ENCODE measurements around the gene SRPX2.
A peak's percentile ranks its signal among the peaks of the same experiment; 100 is the strongest.

SRPX2 gene

GRCh38 chrX:100635989-100636320 lies 8.0 kb upstream of the SRPX2 start:
- peak overlapping the region; percentile 58 for H3K27ac ChIP-seq (ENCODE audit: low read length)
- no peaks in the 10 kb centered on the region for H3K27me3 ChIP-seq (ENCODE audit: control insufficient read depth, insufficient read depth, low read length)
- H3K4me3 ChIP-seq (ENCODE audit: low read length), result peak overlapping the region; percentile 66
- peak overlapping the region; percentile 85 for H3K9ac ChIP-seq (ENCODE audit: low read length)
- H3K4me1 ChIP-seq (ENCODE audit: control insufficient read depth, low read depth, low read length), result peaks cover 17% of the 10 kb centered on the region
- H3K9me3 ChIP-seq (ENCODE audit: control insufficient read depth, low read depth, low read length), result no peaks in the 10 kb centered on the region
- H3K36me3 ChIP-seq (ENCODE audit: control insufficient read depth, low read depth, low read length), result peaks cover 38% of the 10 kb centered on the region

GRCh38 chrX:100636321-100636991 lies 7.5 kb upstream of the SRPX2 start, which contains the start of gene TSPAN6:
TSS of gene TSPAN6 (minus strand) at chrX:100636806. CDS start at chrX:100636694, 112 bp downstream.
- H3K9ac ChIP-seq (ENCODE audit: low read length), result peak within 1 kb of the TSS; percentile 85
- no peaks in the 10 kb centered on the region for H3K27me3 ChIP-seq (ENCODE audit: control insufficient read depth, insufficient read depth, low read length)
- H3K27ac ChIP-seq (ENCODE audit: low read length), result peak within 1 kb of the TSS; percentile 67
- H3K36me3 ChIP-seq (ENCODE audit: control insufficient read depth, low read depth, low read length), result peaks cover 33% of the 10 kb centered on the region
- H3K4me1 ChIP-seq (ENCODE audit: control insufficient read depth, low read depth, low read length), result peaks cover 17% of the 10 kb centered on the region
- H3K4me3 ChIP-seq (ENCODE audit: low read length), result peak within 1 kb of the TSS; percentile 66
- no peaks in the 10 kb centered on the region for H3K9me3 ChIP-seq (ENCODE audit: control insufficient read depth, low read depth, low read length)

GRCh38 chrX:100642290-100642689 lies 1.7 kb upstream of the SRPX2 start:
- H3K9me3 ChIP-seq (ENCODE audit: control insufficient read depth, low read depth, low read length), result no peaks in the 10 kb centered on the region
- no peak overlapping the region for H3K4me3 ChIP-seq (ENCODE audit: low read length)
- no peaks in the 10 kb centered on the region for H3K27me3 ChIP-seq (ENCODE audit: control insufficient read depth, insufficient read depth, low read length)
- no peak overlapping the region for H3K27ac ChIP-seq (ENCODE audit: low read length)
- no peaks in the 10 kb centered on the region for H3K36me3 ChIP-seq (ENCODE audit: control insufficient read depth, low read depth, low read length)
- no peak overlapping the region for H3K9ac ChIP-seq (ENCODE audit: low read length)
- peaks cover 10% of the 10 kb centered on the region for H3K4me1 ChIP-seq (ENCODE audit: control insufficient read depth, low read depth, low read length)

GRCh38 chrX:100643212-100643611 lies 787 bp upstream of the SRPX2 start:
- Histone ChIP-seq H3K9me3 (ENCODE audit: control insufficient read depth, low read depth, low read length) (no peaks in the 10 kb centered on the region), H3K36me3 (ENCODE audit: control insufficient read depth, low read depth, low read length) (no peaks in the 10 kb centered on the region), H3K27me3 (ENCODE audit: control insufficient read depth, insufficient read depth, low read length) (no peaks in the 10 kb centered on the region), H3K9ac (ENCODE audit: low read length) (no peak overlapping the region), H3K27ac (ENCODE audit: low read length) (no peak overlapping the region), H3K4me1 (ENCODE audit: control insufficient read depth, low read depth, low read length) (peaks cover 9% of the 10 kb centered on the region), H3K4me3 (ENCODE audit: low read length) (no peak overlapping the region)

GRCh38 chrX:100645106-100645505 lies 1.1 kb downstream of the SRPX2 start:
- H3K4me1 ChIP-seq (ENCODE audit: control insufficient read depth, low read depth, low read length), result peaks cover 28% of the 10 kb centered on the region
- no peak overlapping the region for H3K9ac ChIP-seq (ENCODE audit: low read length)
- no peaks in the 10 kb centered on the region for H3K36me3 ChIP-seq (ENCODE audit: control insufficient read depth, low read depth, low read length)
- no peaks in the 10 kb centered on the region for H3K27me3 ChIP-seq (ENCODE audit: control insufficient read depth, insufficient read depth, low read length)
- no peaks in the 10 kb centered on the region for H3K9me3 ChIP-seq (ENCODE audit: control insufficient read depth, low read depth, low read length)
- no peak overlapping the region for H3K27ac ChIP-seq (ENCODE audit: low read length)
- no peak overlapping the region for H3K4me3 ChIP-seq (ENCODE audit: low read length)

GRCh38 chrX:100647095-100647494 lies 3.1 kb downstream of the SRPX2 start:
- H3K27ac ChIP-seq (ENCODE audit: low read length), result no peak overlapping the region

GRCh38 chrX:100647739-100648138 lies 3.7 kb downstream of the SRPX2 start:
- H3K4me3 ChIP-seq (ENCODE audit: low read length), result no peak overlapping the region
- H3K9me3 ChIP-seq (ENCODE audit: control insufficient read depth, low read depth, low read length), result no peaks in the 10 kb centered on the region
- H3K27ac ChIP-seq (ENCODE audit: low read length), result no peak overlapping the region
- H3K36me3 ChIP-seq (ENCODE audit: control insufficient read depth, low read depth, low read length), result no peaks in the 10 kb centered on the region
- no peak overlapping the region for H3K9ac ChIP-seq (ENCODE audit: low read length)
- no peaks in the 10 kb centered on the region for H3K27me3 ChIP-seq (ENCODE audit: control insufficient read depth, insufficient read depth, low read length)
- peaks cover 31% of the 10 kb centered on the region for H3K4me1 ChIP-seq (ENCODE audit: control insufficient read depth, low read depth, low read length)

More at GRCh38 chrX:100647095-100647494, 3.1 kb downstream of the SRPX2 start:
- H3K4me1 ChIP-seq (ENCODE audit: control insufficient read depth, low read depth, low read length), result peaks cover 31% of the 10 kb centered on the region
- H3K36me3 ChIP-seq (ENCODE audit: control insufficient read depth, low read depth, low read length), result no peaks in the 10 kb centered on the region
- no peak overlapping the region for H3K4me3 ChIP-seq (ENCODE audit: low read length)
- H3K27me3 ChIP-seq (ENCODE audit: control insufficient read depth, insufficient read depth, low read length), result no peaks in the 10 kb centered on the region
- H3K9ac ChIP-seq (ENCODE audit: low read length), result no peak overlapping the region
- no peaks in the 10 kb centered on the region for H3K9me3 ChIP-seq (ENCODE audit: control insufficient read depth, low read depth, low read length)

- peaks cover 31% of the 10 kb centered on the region for H3K4me1 ChIP-seq (ENCODE audit: control insufficient read depth, low read depth, low read length)
- H3K27ac ChIP-seq (ENCODE audit: low read length), result no peak overlapping the region
- no peak overlapping the region for H3K4me3 ChIP-seq (ENCODE audit: low read length)
- H3K36me3 ChIP-seq (ENCODE audit: control insufficient read depth, low read depth, low read length), result no peaks in the 10 kb centered on the region
- no peaks in the 10 kb centered on the region for H3K27me3 ChIP-seq (ENCODE audit: control insufficient read depth, insufficient read depth, low read length)
- no peak overlapping the region for H3K9ac ChIP-seq (ENCODE audit: low read length)
- no peaks in the 10 kb centered on the region for H3K9me3 ChIP-seq (ENCODE audit: control insufficient read depth, low read depth, low read length)
These were observed 4.7 kb downstream of the SRPX2 start for GRCh38 chrX:100648458-100649417.

- no peaks in the 10 kb centered on the region for H3K9me3 ChIP-seq (ENCODE audit: control insufficient read depth, low read depth, low read length)
- no peak overlapping the region for H3K27ac ChIP-seq (ENCODE audit: low read length)
- no peaks in the 10 kb centered on the region for H3K36me3 ChIP-seq (ENCODE audit: control insufficient read depth, low read depth, low read length)
- peaks cover 35% of the 10 kb centered on the region for H3K4me1 ChIP-seq (ENCODE audit: control insufficient read depth, low read depth, low read length)
- H3K9ac ChIP-seq (ENCODE audit: low read length), result no peak overlapping the region
- H3K27me3 ChIP-seq (ENCODE audit: control insufficient read depth, insufficient read depth, low read length), result no peaks in the 10 kb centered on the region
- H3K4me3 ChIP-seq (ENCODE audit: low read length), result no peak overlapping the region
These were observed 5.8 kb downstream of the SRPX2 start for GRCh38 chrX:100649550-100650356.

- Histone ChIP-seq H3K9me3 (ENCODE audit: control insufficient read depth, low read depth, low read length) (no peaks in the 10 kb centered on the region), H3K4me3 (ENCODE audit: low read length) (no peak overlapping the region), H3K27ac (ENCODE audit: low read length) (no peak overlapping the region), H3K9ac (ENCODE audit: low read length) (no peak overlapping the region), H3K4me1 (ENCODE audit: control insufficient read depth, low read depth, low read length) (peaks cover 35% of the 10 kb centered on the region), H3K36me3 (ENCODE audit: control insufficient read depth, low read depth, low read length) (no peaks in the 10 kb centered on the region), H3K27me3 (ENCODE audit: control insufficient read depth, insufficient read depth, low read length) (no peaks in the 10 kb centered on the region)
These were observed 6.8 kb downstream of the SRPX2 start for GRCh38 chrX:100650841-100651240.

GRCh38 chrX:100652266-100652665 lies 8.3 kb downstream of the SRPX2 start:
- H3K27me3 ChIP-seq (ENCODE audit: control insufficient read depth, insufficient read depth, low read length), result no peaks in the 10 kb centered on the region
- H3K9me3 ChIP-seq (ENCODE audit: control insufficient read depth, low read depth, low read length), result no peaks in the 10 kb centered on the region
- H3K36me3 ChIP-seq (ENCODE audit: control insufficient read depth, low read depth, low read length), result no peaks in the 10 kb centered on the region
- H3K4me3 ChIP-seq (ENCODE audit: low read length), result no peak overlapping the region
- H3K27ac ChIP-seq (ENCODE audit: low read length), result no peak overlapping the region
- no peak overlapping the region for H3K9ac ChIP-seq (ENCODE audit: low read length)
- H3K4me1 ChIP-seq (ENCODE audit: control insufficient read depth, low read depth, low read length), result peaks cover 29% of the 10 kb centered on the region

All from iPS-18a (cell line).